ENCODE results near the gene CDH15.
"Not testable (repeated sequence)": the region's sequence is repeated elsewhere in the genome, so short reads cannot be mapped to it uniquely, and the experiment has no call there.

CDH15 gene

GRCh38 chr16:89187770-89188392 is 16.3 kb downstream of the CDH15 start:
- no peak overlapping the region for H3K9ac ChIP-seq (ENCODE audit: low read length)
- no peak overlapping the region for H3K27ac ChIP-seq (ENCODE audit: low read length)
- no peaks in the 10 kb centered on the region for H3K9me3 ChIP-seq (ENCODE audit: control insufficient read depth, low read depth, low read length)
- no peaks in the 10 kb centered on the region for H3K36me3 ChIP-seq (ENCODE audit: control insufficient read depth, low read depth, low read length)
- no peak overlapping the region for H3K4me3 ChIP-seq (ENCODE audit: low read length)
- no peaks in the 10 kb centered on the region for H3K4me1 ChIP-seq (ENCODE audit: control insufficient read depth, low read depth, low read length)
- peaks cover 13% of the 10 kb centered on the region for H3K27me3 ChIP-seq (ENCODE audit: control insufficient read depth, insufficient read depth, low read length)

- not testable (repeated sequence) for H3K36me3 ChIP-seq (ENCODE audit: control insufficient read depth, low read depth, low read length); H3K9ac ChIP-seq (ENCODE audit: low read length); H3K9me3 ChIP-seq (ENCODE audit: control insufficient read depth, low read depth, low read length); H3K4me1 ChIP-seq (ENCODE audit: control insufficient read depth, low read depth, low read length); H3K4me3 ChIP-seq (ENCODE audit: low read length); H3K27ac ChIP-seq (ENCODE audit: low read length)
- H3K27me3 ChIP-seq (ENCODE audit: control insufficient read depth, insufficient read depth, low read length), result peaks cover 13% of the 10 kb centered on the region
Observed at GRCh38 chr16:89188471-89189357, 17.2 kb downstream of the CDH15 start.

DNA sequence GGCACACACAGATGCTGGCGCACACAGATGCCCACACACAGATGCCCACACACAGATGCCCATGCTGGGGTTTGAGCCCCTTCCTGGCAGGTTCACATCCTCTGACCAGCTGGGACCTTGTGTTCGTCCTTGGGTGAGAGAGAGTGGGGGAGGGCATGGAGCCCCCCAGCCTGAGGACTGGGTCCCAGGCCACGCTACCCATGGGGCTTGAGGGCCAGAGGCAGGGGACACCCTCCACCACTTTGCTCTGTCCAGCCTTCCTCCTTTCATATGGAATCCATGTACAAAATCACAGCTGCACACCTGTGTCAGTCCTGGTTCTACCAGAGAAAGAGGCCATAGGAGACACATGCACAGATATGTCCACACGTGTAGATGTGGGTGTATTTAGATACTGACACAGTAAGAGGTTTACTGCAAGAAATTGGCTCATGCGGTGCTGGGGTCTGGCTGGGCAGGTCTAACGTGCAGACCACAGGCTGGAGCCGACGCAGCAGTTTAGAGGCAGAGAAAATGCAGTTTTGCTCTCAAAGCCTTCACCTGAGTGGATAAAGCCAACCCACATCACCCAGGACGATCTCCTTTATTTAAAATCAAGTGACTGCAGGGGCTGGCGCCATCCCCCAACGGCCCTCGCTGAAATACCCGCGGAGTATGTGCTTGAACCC is 17.9 kb downstream of the CDH15 start:
- Histone ChIP-seq H3K4me3 (ENCODE audit: low read length) (no peak overlapping the region), H3K27me3 (ENCODE audit: control insufficient read depth, insufficient read depth, low read length) (peaks cover 16% of the 10 kb centered on the region), H3K36me3 (ENCODE audit: control insufficient read depth, low read depth, low read length) (no peaks in the 10 kb centered on the region), H3K9ac (ENCODE audit: low read length) (no peak overlapping the region), H3K9me3 (ENCODE audit: control insufficient read depth, low read depth, low read length) (no peaks in the 10 kb centered on the region), H3K4me1 (ENCODE audit: control insufficient read depth, low read depth, low read length) (no peaks in the 10 kb centered on the region), H3K27ac (ENCODE audit: low read length) (no peak overlapping the region)

DNA sequence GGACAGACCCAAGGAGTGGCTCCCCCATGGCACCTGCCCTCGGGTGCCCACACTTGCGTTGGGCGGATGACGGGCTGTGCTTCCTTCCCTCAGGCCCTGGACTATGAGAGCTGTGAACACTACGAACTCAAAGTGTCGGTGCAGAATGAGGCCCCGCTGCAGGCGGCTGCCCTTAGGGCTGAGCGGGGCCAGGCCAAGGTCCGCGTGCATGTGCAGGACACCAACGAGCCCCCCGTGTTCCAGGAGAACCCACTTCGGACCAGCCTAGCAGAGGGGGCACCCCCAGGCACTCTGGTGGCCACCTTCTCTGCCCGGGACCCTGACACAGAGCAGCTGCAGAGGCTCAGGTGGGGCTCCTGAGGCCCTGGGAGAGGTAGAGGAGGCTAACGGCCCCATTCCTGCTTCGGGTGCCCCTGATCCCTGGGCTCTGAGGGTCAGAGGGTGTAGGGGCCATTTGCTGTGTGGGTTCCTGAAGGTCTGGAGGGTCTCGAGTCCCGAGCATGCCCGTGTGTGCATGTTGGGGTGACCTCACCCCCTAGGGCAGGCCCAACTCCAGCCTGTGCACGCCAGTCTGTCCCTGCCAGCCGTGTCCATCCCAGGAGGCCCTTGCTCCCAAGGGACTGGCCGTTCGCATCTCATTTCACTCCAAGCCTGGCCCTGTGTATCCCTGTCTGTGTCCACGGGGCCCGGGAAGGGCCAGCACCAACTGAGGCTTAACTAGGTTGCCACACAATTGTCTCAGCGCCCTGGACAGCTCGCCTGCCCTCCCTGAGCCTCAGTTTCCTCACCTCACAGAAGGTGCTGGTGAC is 18.8 kb downstream of the CDH15 start:
- Histone ChIP-seq H3K4me1 (ENCODE audit: control insufficient read depth, low read depth, low read length) (no peaks in the 10 kb centered on the region), H3K9me3 (ENCODE audit: control insufficient read depth, low read depth, low read length) (no peaks in the 10 kb centered on the region), H3K27ac (ENCODE audit: low read length) (no peak overlapping the region), H3K36me3 (ENCODE audit: control insufficient read depth, low read depth, low read length) (no peaks in the 10 kb centered on the region), H3K4me3 (ENCODE audit: low read length) (no peak overlapping the region), H3K9ac (ENCODE audit: low read length) (no peak overlapping the region), H3K27me3 (ENCODE audit: control insufficient read depth, insufficient read depth, low read length) (peaks cover 16% of the 10 kb centered on the region)

DNA sequence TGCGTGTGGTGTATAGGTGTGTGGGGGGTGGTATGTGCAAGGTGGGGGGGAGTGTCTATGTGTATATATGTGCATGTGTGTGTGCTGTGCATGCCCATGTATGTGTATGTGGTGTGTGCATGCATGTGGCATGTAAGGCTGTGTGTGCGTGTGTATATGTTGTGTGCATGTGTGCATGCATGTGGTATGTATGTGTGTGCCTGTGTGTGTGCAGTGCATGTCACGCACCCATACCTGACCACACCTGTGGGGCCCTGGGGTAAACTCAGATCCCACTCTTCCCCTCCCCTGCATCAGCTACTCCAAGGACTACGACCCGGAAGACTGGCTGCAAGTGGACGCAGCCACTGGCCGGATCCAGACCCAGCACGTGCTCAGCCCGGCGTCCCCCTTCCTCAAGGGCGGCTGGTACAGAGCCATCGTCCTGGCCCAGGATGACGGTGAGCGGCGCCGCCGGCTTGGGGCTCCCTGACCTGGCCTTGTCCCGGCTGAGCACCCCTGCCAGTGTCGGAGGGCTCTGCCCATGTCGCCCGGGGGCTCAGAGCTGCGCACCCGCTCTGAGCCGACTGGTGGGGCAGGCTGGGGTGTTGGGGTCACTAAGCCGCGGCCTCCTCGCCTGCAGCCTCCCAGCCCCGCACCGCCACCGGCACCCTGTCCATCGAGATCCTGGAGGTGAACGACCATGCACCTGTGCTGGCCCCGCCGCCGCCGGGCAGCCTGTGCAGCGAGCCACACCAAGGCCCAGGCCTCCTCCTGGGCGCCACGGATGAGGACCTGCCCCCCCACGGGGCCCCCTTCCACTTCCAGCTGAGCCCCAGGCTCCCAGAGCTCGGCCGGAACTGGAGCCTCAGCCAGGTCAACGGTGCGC is 19.7 kb downstream of the CDH15 start:
- Histone ChIP-seq H3K36me3 (ENCODE audit: control insufficient read depth, low read depth, low read length) (no peaks in the 10 kb centered on the region), H3K4me3 (ENCODE audit: low read length) (no peak overlapping the region), H3K27ac (ENCODE audit: low read length) (no peak overlapping the region), H3K4me1 (ENCODE audit: control insufficient read depth, low read depth, low read length) (no peaks in the 10 kb centered on the region), H3K9ac (ENCODE audit: low read length) (no peak overlapping the region), H3K9me3 (ENCODE audit: control insufficient read depth, low read depth, low read length) (no peaks in the 10 kb centered on the region), H3K27me3 (ENCODE audit: control insufficient read depth, insufficient read depth, low read length) (peaks cover 16% of the 10 kb centered on the region)

GRCh38 chr16:89191901-89192185 is 20.3 kb downstream of the CDH15 start:
- Histone ChIP-seq H3K9me3 (ENCODE audit: control insufficient read depth, low read depth, low read length) (no peaks in the 10 kb centered on the region), H3K9ac (ENCODE audit: low read length) (no peak overlapping the region), H3K4me3 (ENCODE audit: low read length) (peak overlapping the region; percentile 46), H3K27ac (ENCODE audit: low read length) (no peak overlapping the region), H3K4me1 (ENCODE audit: control insufficient read depth, low read depth, low read length) (no peaks in the 10 kb centered on the region), H3K36me3 (ENCODE audit: control insufficient read depth, low read depth, low read length) (no peaks in the 10 kb centered on the region), H3K27me3 (ENCODE audit: control insufficient read depth, insufficient read depth, low read length) (peaks cover 16% of the 10 kb centered on the region)

DNA sequence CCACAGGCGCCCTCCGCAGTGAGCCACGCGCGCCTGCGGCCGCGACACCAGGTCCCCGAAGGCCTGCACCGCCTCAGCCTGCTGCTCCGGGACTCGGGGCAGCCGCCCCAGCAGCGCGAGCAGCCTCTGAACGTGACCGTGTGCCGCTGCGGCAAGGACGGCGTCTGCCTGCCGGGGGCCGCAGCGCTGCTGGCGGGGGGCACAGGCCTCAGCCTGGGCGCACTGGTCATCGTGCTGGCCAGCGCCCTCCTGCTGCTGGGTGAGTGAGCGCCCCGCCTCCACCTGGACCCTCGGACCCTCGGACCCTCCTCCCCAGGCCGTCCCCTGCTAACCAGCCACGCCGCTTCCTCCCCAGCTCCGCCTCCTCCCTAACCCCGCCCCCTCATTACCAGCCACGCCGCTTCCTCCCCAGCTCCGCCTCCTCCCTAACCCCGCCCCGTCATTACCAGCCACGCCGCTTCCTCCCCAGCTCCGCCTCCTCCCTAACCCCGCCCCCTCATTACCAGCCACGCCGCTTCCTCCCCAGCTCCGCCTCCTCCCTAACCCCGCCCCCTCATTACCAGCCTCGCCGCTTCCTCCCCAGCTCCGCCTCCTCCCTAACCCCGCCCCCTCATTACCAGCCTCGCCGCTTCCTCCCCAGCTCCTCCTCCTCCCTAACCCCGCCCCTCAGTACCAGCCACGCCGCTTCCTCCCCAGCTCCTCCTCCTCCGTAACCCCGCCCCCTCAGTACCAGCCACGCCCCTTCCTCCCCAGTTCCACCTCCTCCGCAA is 20.8 kb downstream of the CDH15 start:
- H3K9me3 ChIP-seq (ENCODE audit: control insufficient read depth, low read depth, low read length); H3K36me3 ChIP-seq (ENCODE audit: control insufficient read depth, low read depth, low read length); H3K27ac ChIP-seq (ENCODE audit: low read length); H3K4me1 ChIP-seq (ENCODE audit: control insufficient read depth, low read depth, low read length); H3K9ac ChIP-seq (ENCODE audit: low read length): not testable (repeated sequence)
- Histone ChIP-seq H3K4me3 (ENCODE audit: low read length) (peak overlapping the region; percentile 46), H3K27me3 (ENCODE audit: control insufficient read depth, insufficient read depth, low read length) (peaks cover 16% of the 10 kb centered on the region)

DNA sequence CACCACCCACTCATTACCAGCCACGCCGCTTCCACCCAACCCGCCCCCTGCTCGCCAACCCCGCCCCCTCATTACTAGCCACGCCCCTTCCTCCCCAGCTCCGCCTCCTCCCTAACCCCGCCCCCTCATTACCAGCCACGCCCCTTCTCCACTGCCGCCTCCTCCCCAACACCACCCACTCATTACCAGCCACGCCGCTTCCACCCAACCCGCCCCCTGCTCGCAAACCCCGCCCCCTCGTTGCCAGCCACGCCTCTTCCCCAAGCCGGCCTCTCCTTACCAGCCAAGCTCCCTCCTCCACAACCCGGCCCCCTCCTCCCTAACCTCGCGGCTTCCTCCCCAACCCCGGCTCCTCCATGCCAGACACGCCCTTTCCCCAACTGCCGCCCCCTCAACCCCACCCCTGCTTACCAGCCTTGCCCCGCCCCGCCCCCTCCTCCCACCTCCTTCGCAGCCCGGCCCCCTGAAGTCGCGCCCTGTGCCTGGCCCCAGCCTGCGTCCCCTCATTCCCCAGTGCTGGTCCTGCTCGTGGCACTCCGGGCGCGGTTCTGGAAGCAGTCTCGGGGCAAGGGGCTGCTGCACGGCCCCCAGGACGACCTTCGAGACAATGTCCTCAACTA is 21.5 kb downstream of the CDH15 start:
- H3K9me3 ChIP-seq (ENCODE audit: control insufficient read depth, low read depth, low read length), result no peaks in the 10 kb centered on the region
- H3K36me3 ChIP-seq (ENCODE audit: control insufficient read depth, low read depth, low read length), result no peaks in the 10 kb centered on the region
- H3K27ac ChIP-seq (ENCODE audit: low read length), result no peak overlapping the region
- H3K9ac ChIP-seq (ENCODE audit: low read length), result no peak overlapping the region
- H3K27me3 ChIP-seq (ENCODE audit: control insufficient read depth, insufficient read depth, low read length), result peaks cover 16% of the 10 kb centered on the region
- H3K4me1 ChIP-seq (ENCODE audit: control insufficient read depth, low read depth, low read length), result no peaks in the 10 kb centered on the region
- no peak overlapping the region for H3K4me3 ChIP-seq (ENCODE audit: low read length)

- H3K4me3 ChIP-seq (ENCODE audit: low read length), result no peak overlapping the region
- no peaks in the 10 kb centered on the region for H3K4me1 ChIP-seq (ENCODE audit: control insufficient read depth, low read depth, low read length)
Observed at GRCh38 chr16:89193576-89194293, 22.2 kb downstream of the CDH15 start.

More at GRCh38 chr16:89193576-89194293, 22.2 kb downstream of the CDH15 start:
- Histone ChIP-seq H3K27ac (ENCODE audit: low read length) (no peak overlapping the region), H3K9me3 (ENCODE audit: control insufficient read depth, low read depth, low read length) (no peaks in the 10 kb centered on the region), H3K27me3 (ENCODE audit: control insufficient read depth, insufficient read depth, low read length) (peaks cover 16% of the 10 kb centered on the region), H3K9ac (ENCODE audit: low read length) (no peak overlapping the region), H3K36me3 (ENCODE audit: control insufficient read depth, low read depth, low read length) (no peaks in the 10 kb centered on the region)

Data from iPS-18a (cell line).